ENCODE data around the gene LSM10.

LSM10 gene

GRCh38 chr1:36380782-36381181 lies 16.9 kb downstream of the LSM10 start:
- no peak overlapping the region for H3K4me3 ChIP-seq (ENCODE audit: low read depth, low read length)
- DNase-seq (ENCODE audit: low read depth): no peak
- TF ChIP-seq CTCF (IDR thresholded peaks at IDR 0.05; ENCODE audit: low read depth, low read length, missing control alignments): no peak

- no peak overlapping the region for H3K4me3 ChIP-seq (ENCODE audit: low read depth, low read length)
- TF ChIP-seq CTCF (IDR thresholded peaks at IDR 0.05; ENCODE audit: low read depth, low read length, missing control alignments): no peak
- no peak for DNase-seq (ENCODE audit: low read depth)
These were observed 17.5 kb downstream of the LSM10 start for GRCh38 chr1:36380143-36380619.

GRCh38 chr1:36377791-36378492 lies 19.8 kb downstream of the LSM10 start:
- no peak for TF ChIP-seq CTCF (IDR thresholded peaks at IDR 0.05; ENCODE audit: low read depth, low read length, missing control alignments)
- DNase-seq (ENCODE audit: low read depth): no peak
- no peak overlapping the region for H3K4me3 ChIP-seq (ENCODE audit: low read depth, low read length)

GRCh38 chr1:36372617-36373016 lies 25.1 kb downstream of the LSM10 start:
- TF ChIP-seq CTCF (IDR thresholded peaks at IDR 0.05; ENCODE audit: low read depth, low read length, missing control alignments): no peak
- no peak for DNase-seq (ENCODE audit: low read depth)
- H3K4me3 ChIP-seq (ENCODE audit: low read depth, low read length): no peak overlapping the region

GRCh38 chr1:36369061-36369861 lies 28.4 kb downstream of the LSM10 start:
- no peak for DNase-seq (ENCODE audit: low read depth)
- peak; percentile 86 for TF ChIP-seq CTCF (IDR thresholded peaks at IDR 0.05; ENCODE audit: low read depth, low read length, missing control alignments)
- H3K4me3 ChIP-seq (ENCODE audit: low read depth, low read length): no peak overlapping the region

- DNase-seq (ENCODE audit: low read depth): no peak
- no peak overlapping the region for H3K4me3 ChIP-seq (ENCODE audit: low read depth, low read length)
- no peak for TF ChIP-seq CTCF (IDR thresholded peaks at IDR 0.05; ENCODE audit: low read depth, low read length, missing control alignments)
These were observed 29.9 kb downstream of the LSM10 start for GRCh38 chr1:36367798-36368197.
